ENCODE data around the gene NCAM2.

GRCh38 chr21:21179619-21180298 lies 181.6 kb downstream of the NCAM2 start:
- TF ChIP-seq REST (IDR thresholded peaks at IDR 0.05; ENCODE audit: insufficient replicate concordance, low read depth): no peak
- TF ChIP-seq, protein P1, sequence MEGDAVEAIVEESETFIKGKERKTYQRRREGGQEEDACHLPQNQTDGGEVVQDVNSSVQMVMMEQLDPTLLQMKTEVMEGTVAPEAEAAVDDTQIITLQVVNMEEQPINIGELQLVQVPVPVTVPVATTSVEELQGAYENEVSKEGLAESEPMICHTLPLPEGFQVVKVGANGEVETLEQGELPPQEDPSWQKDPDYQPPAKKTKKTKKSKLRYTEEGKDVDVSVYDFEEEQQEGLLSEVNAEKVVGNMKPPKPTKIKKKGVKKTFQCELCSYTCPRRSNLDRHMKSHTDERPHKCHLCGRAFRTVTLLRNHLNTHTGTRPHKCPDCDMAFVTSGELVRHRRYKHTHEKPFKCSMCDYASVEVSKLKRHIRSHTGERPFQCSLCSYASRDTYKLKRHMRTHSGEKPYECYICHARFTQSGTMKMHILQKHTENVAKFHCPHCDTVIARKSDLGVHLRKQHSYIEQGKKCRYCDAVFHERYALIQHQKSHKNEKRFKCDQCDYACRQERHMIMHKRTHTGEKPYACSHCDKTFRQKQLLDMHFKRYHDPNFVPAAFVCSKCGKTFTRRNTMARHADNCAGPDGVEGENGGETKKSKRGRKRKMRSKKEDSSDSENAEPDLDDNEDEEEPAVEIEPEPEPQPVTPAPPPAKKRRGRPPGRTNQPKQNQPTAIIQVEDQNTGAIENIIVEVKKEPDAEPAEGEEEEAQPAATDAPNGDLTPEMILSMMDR (IDR thresholded peaks at IDR 0.05; ENCODE audit: insufficient read depth, low read length): no peak
- TF ChIP-seq POLR2AphosphoS5 (IDR thresholded peaks at IDR 0.05; ENCODE audit: low read depth): no peak

Data from HL-60 (cell line).